WTC11 (cell line): ENCODE results near the gene WWOX. TPM values are rescaled to one million over a fixed set of nuclear protein-coding genes. Genes with fewer than 3 reads are reported as not detected.

ENCODE experiments used
- ATAC-seq: fragments of 200-7000 bp; cut with Tn5 transposase; 2 replicates; pipeline ENCODE4 v1.10.0; 2021; ENCODE audit warnings: mild to moderate bottlenecking, moderate library complexity
- CTCF ChIA-PET: fragments of 300-600 bp; sonication (Branson Sonifier 250); formaldehyde crosslinking; loops from one replicate; lab custom pipeline; 2021; ENCODE audit warnings: antibody characterized with exemption; lab: Charles Lee
- POLR2A ChIA-PET: fragments of 350-600 bp; sonication (Branson Sonifier 250); formaldehyde crosslinking; loops from one replicate; lab custom pipeline; 2021; ENCODE audit warnings: antibody characterized with exemption; lab: Charles Lee
- DNase-seq: peaks from one replicate; pipeline ENCODE4 v3.0.0; 2021; ENCODE audit warnings: low spot score
- H3K27ac Mint-ChIP-seq: 2 replicates; pipeline ENCODE4 v1.8.0; 2021; ENCODE audit warnings: mixed read lengths
- H3K27me3 Mint-ChIP-seq: 2 replicates; pipeline ENCODE4 v1.8.0; 2021; ENCODE audit warnings: low read depth, mild to moderate bottlenecking, moderate library complexity, mixed read lengths
- H3K36me3 Mint-ChIP-seq: 2 replicates; pipeline ENCODE4 v1.8.0; 2021; ENCODE audit warnings: mixed read lengths
- H3K4me1 Mint-ChIP-seq: 2 replicates; pipeline ENCODE4 v1.8.0; 2022; ENCODE audit warnings: mixed read lengths
- H3K4me3 Mint-ChIP-seq: 2 replicates; pipeline ENCODE4 v1.8.0; 2021; ENCODE audit warnings: mild to moderate bottlenecking, moderate library complexity, mixed read lengths
- H3K9me3 Mint-ChIP-seq: 2 replicates; pipeline ENCODE4 v1.8.0; 2021; ENCODE audit warnings: mixed read lengths
- AFF4 ChIP-seq: sonication (generic); formaldehyde crosslinking; IDR thresholded peaks from 2 replicates; pipeline ENCODE4 v1.8.1; 2023; ENCODE audit warnings: mild to moderate bottlenecking, missing genetic modification reagents, borderline replicate concordance
- ATF3 ChIP-seq: sonication (generic); formaldehyde crosslinking; conservative IDR thresholded peaks from 2 replicates; pipeline ENCODE4 v1.8.1; 2022; ENCODE audit warnings: mild to moderate bottlenecking, missing genetic modification reagents
- CBFB ChIP-seq: sonication (generic); formaldehyde crosslinking; IDR thresholded peaks from 2 replicates; pipeline ENCODE4 v1.8.1; 2022; ENCODE audit warnings: mild to moderate bottlenecking, low read depth, missing genetic modification reagents
- KAT7 ChIP-seq: sonication (generic); formaldehyde crosslinking; IDR thresholded peaks from 2 replicates; pipeline ENCODE4 v1.8.1; 2023; ENCODE audit warnings: missing genetic modification reagents, mild to moderate bottlenecking, borderline replicate concordance
- SOX15 ChIP-seq: fragments of 250-450 bp; sonication (Bioruptor Pico); IDR thresholded peaks from 2 replicates; pipeline ENCODE4 v1.9.0; 2021; ENCODE audit warnings: mild to moderate bottlenecking
- ZNF396 ChIP-seq: fragments of 250-450 bp; sonication (Bioruptor Pico); IDR thresholded peaks from 2 replicates; pipeline ENCODE4 v1.8.0; 2021; ENCODE audit warnings: mild to moderate bottlenecking, moderate library complexity, borderline replicate concordance
- ZNF416 ChIP-seq: fragments of 250-450 bp; sonication (Bioruptor Pico); IDR thresholded peaks from 2 replicates; pipeline ENCODE4 v1.9.0; 2021; ENCODE audit warnings: mild to moderate bottlenecking, inconsistent platforms
- ZNF423 ChIP-seq: fragments of 250-450 bp; sonication (Bioruptor Pico); IDR thresholded peaks from 2 replicates; pipeline ENCODE4 v2.1.2; 2022; ENCODE audit warnings: mild to moderate bottlenecking, moderate library complexity
- total RNA-seq: library from RNA; stranded (reverse); gene quantifications from 3 replicates; pipeline ENCODE4 v1.2.3, GENCODE V29; 2021
- TF ChIP-seq, protein P1 (sequence below): sonication (generic); formaldehyde crosslinking; conservative IDR thresholded peaks from 2 replicates; pipeline ENCODE4 v1.8.1; 2023; ENCODE audit warnings: mild to moderate bottlenecking, low read depth, missing genetic modification reagents, moderate library complexity
- TF ChIP-seq, protein P2 (sequence below): sonication (generic); formaldehyde crosslinking; IDR thresholded peaks from 2 replicates; pipeline ENCODE4 v1.8.1; 2023; ENCODE audit warnings: mild to moderate bottlenecking, moderate library complexity, missing genetic modification reagents
- TF ChIP-seq, protein P3 (sequence below): sonication (generic); formaldehyde crosslinking; IDR thresholded peaks from 2 replicates; pipeline ENCODE4 v1.8.1; 2022; ENCODE audit warnings: low read depth, missing genetic modification reagents, borderline replicate concordance

Gene WWOX
- total RNA-seq, 1 experiment from 2014 or later: 15.7 TPM

- TF ChIP-seq ZNF416 (CRISPR knock-in tag) (no peak), SOX15 (no peak)
- TF ChIP-seq, protein P1, sequence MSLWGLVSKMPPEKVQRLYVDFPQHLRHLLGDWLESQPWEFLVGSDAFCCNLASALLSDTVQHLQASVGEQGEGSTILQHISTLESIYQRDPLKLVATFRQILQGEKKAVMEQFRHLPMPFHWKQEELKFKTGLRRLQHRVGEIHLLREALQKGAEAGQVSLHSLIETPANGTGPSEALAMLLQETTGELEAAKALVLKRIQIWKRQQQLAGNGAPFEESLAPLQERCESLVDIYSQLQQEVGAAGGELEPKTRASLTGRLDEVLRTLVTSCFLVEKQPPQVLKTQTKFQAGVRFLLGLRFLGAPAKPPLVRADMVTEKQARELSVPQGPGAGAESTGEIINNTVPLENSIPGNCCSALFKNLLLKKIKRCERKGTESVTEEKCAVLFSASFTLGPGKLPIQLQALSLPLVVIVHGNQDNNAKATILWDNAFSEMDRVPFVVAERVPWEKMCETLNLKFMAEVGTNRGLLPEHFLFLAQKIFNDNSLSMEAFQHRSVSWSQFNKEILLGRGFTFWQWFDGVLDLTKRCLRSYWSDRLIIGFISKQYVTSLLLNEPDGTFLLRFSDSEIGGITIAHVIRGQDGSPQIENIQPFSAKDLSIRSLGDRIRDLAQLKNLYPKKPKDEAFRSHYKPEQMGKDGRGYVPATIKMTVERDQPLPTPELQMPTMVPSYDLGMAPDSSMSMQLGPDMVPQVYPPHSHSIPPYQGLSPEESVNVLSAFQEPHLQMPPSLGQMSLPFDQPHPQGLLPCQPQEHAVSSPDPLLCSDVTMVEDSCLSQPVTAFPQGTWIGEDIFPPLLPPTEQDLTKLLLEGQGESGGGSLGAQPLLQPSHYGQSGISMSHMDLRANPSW (CRISPR knock-in tag): no peak
- TF ChIP-seq, all 79 proteins: peak for 0
Measured at GRCh38 chr16:78235876-78236275, 136.4 kb downstream of the WWOX start (continued).

DNA sequence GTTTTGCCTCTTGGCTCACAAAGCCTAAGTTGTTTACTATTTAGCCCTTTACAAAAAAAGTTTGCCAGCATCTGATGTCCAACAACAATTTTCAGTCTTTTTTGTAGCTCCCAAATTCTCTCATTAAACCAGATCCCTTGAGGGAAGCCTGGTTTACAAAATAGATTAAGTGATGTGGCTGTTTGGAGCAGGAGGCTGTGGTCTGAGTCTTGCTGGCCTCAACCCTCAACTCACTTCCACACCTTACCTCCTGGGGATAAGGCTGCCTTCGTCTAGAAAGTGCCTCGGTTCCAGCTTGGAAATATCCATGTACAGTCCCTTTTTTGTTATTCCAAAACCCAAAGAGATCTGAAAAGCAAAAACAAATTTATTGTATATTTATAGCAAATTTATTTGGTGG is 138.4 kb downstream of the WWOX start:
- TF ChIP-seq KAT7 (no peak), ATF3 (CRISPR knock-in tag) (no peak), ZNF396 (no peak), AFF4 (no peak), ZNF423 (no peak), CBFB (CRISPR knock-in tag) (no peak)
- TF ChIP-seq, protein P1 (CRISPR knock-in tag): no peak
- TF ChIP-seq, protein P2, sequence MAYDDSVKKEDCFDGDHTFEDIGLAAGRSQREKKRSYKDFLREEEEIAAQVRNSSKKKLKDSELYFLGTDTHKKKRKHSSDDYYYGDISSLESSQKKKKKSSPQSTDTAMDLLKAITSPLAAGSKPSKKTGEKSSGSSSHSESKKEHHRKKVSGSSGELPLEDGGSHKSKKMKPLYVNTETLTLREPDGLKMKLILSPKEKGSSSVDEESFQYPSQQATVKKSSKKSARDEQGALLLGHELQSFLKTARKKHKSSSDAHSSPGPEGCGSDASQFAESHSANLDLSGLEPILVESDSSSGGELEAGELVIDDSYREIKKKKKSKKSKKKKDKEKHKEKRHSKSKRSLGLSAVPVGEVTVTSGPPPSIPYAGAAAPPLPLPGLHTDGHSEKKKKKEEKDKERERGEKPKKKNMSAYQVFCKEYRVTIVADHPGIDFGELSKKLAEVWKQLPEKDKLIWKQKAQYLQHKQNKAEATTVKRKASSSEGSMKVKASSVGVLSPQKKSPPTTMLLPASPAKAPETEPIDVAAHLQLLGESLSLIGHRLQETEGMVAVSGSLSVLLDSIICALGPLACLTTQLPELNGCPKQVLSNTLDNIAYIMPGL (CRISPR knock-in tag): no peak
- TF ChIP-seq, protein P3, sequence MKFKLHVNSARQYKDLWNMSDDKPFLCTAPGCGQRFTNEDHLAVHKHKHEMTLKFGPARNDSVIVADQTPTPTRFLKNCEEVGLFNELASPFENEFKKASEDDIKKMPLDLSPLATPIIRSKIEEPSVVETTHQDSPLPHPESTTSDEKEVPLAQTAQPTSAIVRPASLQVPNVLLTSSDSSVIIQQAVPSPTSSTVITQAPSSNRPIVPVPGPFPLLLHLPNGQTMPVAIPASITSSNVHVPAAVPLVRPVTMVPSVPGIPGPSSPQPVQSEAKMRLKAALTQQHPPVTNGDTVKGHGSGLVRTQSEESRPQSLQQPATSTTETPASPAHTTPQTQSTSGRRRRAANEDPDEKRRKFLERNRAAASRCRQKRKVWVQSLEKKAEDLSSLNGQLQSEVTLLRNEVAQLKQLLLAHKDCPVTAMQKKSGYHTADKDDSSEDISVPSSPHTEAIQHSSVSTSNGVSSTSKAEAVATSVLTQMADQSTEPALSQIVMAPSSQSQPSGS: no peak
- ChIA-PET CTCF (no interaction called here), POLR2A (no interaction called here)
- DNase-seq (no peak), ATAC-seq (no peak)
- no peaks in the 10 kb centered on the region; the same call in 1 of the 2 replicates for H3K27me3 Mint-ChIP-seq
- no peak overlapping the region for H3K27ac Mint-ChIP-seq
- no peak overlapping the region for H3K4me3 Mint-ChIP-seq
- H3K36me3 Mint-ChIP-seq: no peaks in the 10 kb centered on the region
- H3K9me3 Mint-ChIP-seq: no peaks in the 10 kb centered on the region
- H3K4me1 Mint-ChIP-seq: no peaks in the 10 kb centered on the region; the same call in 1 of the 2 replicates
